ENCODE measurements around the gene PCA3. TPM values are rescaled to one million over a fixed set of nuclear protein-coding genes. Genes with fewer than 3 reads are reported as not detected.
A peak's percentile ranks its signal among the peaks of the same experiment; 100 is the strongest.

The PCA3 gene
- total RNA-seq, 1 donor from 2014 or later = not detected

- H3K4me1 Mint-ChIP-seq (ENCODE audit: unreplicated experiment) = no peaks in the 10 kb centered on the region
- no peak for DNase-seq (ENCODE audit: extremely low spot score, unreplicated experiment)
- H3K27ac Mint-ChIP-seq = no peak overlapping the region
- H3K36me3 Mint-ChIP-seq = no peaks in the 10 kb centered on the region
- no peak overlapping the region for H3K4me3 Mint-ChIP-seq
- no peaks in the 10 kb centered on the region for H3K9me3 Mint-ChIP-seq
- H3K27me3 Mint-ChIP-seq = peaks cover 17% of the 10 kb centered on the region
- peak; percentile 29 for TF ChIP-seq CTCF (conservative IDR thresholded peaks at IDR 0.05)
Observed at GRCh38 chr9:76756268-76756640, 8.0 kb upstream of the PCA3 start.

GRCh38 chr9:76756941-76757673, 7.1 kb upstream of the PCA3 start:
- Mint-ChIP-seq H3K27me3 (peaks cover 17% of the 10 kb centered on the region), H3K27ac (no peak overlapping the region), H3K9me3 (no peaks in the 10 kb centered on the region)

GRCh38 chr9:76758476-76758875, 5.8 kb upstream of the PCA3 start:
- no peak for DNase-seq (ENCODE audit: extremely low spot score, unreplicated experiment)
- TF ChIP-seq CTCF (conservative IDR thresholded peaks at IDR 0.05) = no peak
- no peak overlapping the region for H3K27ac Mint-ChIP-seq
- peaks cover 23% of the 10 kb centered on the region for H3K27me3 Mint-ChIP-seq
- no peaks in the 10 kb centered on the region for H3K36me3 Mint-ChIP-seq
- H3K9me3 Mint-ChIP-seq = no peaks in the 10 kb centered on the region
- H3K4me1 Mint-ChIP-seq (ENCODE audit: unreplicated experiment) = no peaks in the 10 kb centered on the region
- H3K4me3 Mint-ChIP-seq = no peak overlapping the region

More at GRCh38 chr9:76756941-76757673, 7.1 kb upstream of the PCA3 start:
- Mint-ChIP-seq H3K36me3 (no peaks in the 10 kb centered on the region), H3K4me1 (ENCODE audit: unreplicated experiment) (no peaks in the 10 kb centered on the region), H3K4me3 (no peak overlapping the region)
- DNase-seq (ENCODE audit: extremely low spot score, unreplicated experiment) = no peak
- no peak for TF ChIP-seq CTCF (conservative IDR thresholded peaks at IDR 0.05)

- TF ChIP-seq CTCF (conservative IDR thresholded peaks at IDR 0.05) = no peak
- H3K27me3 Mint-ChIP-seq = peaks cover 25% of the 10 kb centered on the region
Observed at GRCh38 chr9:76759732-76760131, 4.5 kb upstream of the PCA3 start.

GRCh38 chr9:76761448-76761847, 2.8 kb upstream of the PCA3 start:
- Mint-ChIP-seq H3K27ac (no peak overlapping the region), H3K9me3 (no peaks in the 10 kb centered on the region), H3K36me3 (no peaks in the 10 kb centered on the region), H3K27me3 (peaks cover 27% of the 10 kb centered on the region), H3K4me3 (no peak overlapping the region), H3K4me1 (ENCODE audit: unreplicated experiment) (no peaks in the 10 kb centered on the region)
- peak; percentile 64 for TF ChIP-seq CTCF (conservative IDR thresholded peaks at IDR 0.05)
- no peak for DNase-seq (ENCODE audit: extremely low spot score, unreplicated experiment)

More at GRCh38 chr9:76759732-76760131, 4.5 kb upstream of the PCA3 start:
- H3K4me3 Mint-ChIP-seq = no peak overlapping the region
- DNase-seq (ENCODE audit: extremely low spot score, unreplicated experiment) = no peak
- H3K4me1 Mint-ChIP-seq (ENCODE audit: unreplicated experiment) = no peaks in the 10 kb centered on the region
- no peaks in the 10 kb centered on the region for H3K36me3 Mint-ChIP-seq
- H3K27ac Mint-ChIP-seq = no peak overlapping the region
- H3K9me3 Mint-ChIP-seq = no peaks in the 10 kb centered on the region

All from type B pancreatic cell (in vitro differentiated cells).